ENCODE results near the gene EML6. TPM values are rescaled to one million over a fixed set of nuclear protein-coding genes. Genes with fewer than 3 reads are reported as not detected.
"Not testable (repeated sequence)": the region's sequence is repeated elsewhere in the genome, so short reads cannot be mapped to it uniquely, and the experiment has no call there.

Gene EML6
- total RNA-seq, 1 experiment from 2014 or later, result 1.5 TPM

GRCh38 chr2:54697934-54698333, 25.5 kb upstream of the EML6 start:
- Histone ChIP-seq H3K23ac (ENCODE audit: insufficient read length, low read depth, low read length) (no peak overlapping the region), H3K4me2 (ENCODE audit: insufficient read depth, insufficient read length, low read length) (no peak overlapping the region), H3K79me1 (ENCODE audit: insufficient read depth, low read depth, low read length, poor library complexity, severe bottlenecking) (no peaks in the 10 kb centered on the region), H3K4me1 (ENCODE audit: insufficient read depth, low read length) (no peaks in the 10 kb centered on the region), H4K91ac (ENCODE audit: insufficient read length, low read depth, low read length) (no peak overlapping the region), H4K5ac (ENCODE audit: insufficient read length, low read depth, low read length) (no peak overlapping the region), H3K9me3 (ENCODE audit: control insufficient read depth, low read depth, low read length) (no peaks in the 10 kb centered on the region), H4K20me1 (ENCODE audit: control insufficient read depth, insufficient read depth, insufficient read length) (no peaks in the 10 kb centered on the region), H2BK20ac (ENCODE audit: low read depth, low read length, poor library complexity, severe bottlenecking) (no peak overlapping the region), H2BK15ac (ENCODE audit: low read depth, low read length) (no peak overlapping the region), H2BK5ac (ENCODE audit: insufficient read length, low read length) (no peak overlapping the region), H3K27ac (ENCODE audit: insufficient read length, low read depth, low read length) (no peak overlapping the region), H4K8ac (replicated peaks; ENCODE audit: insufficient read length, low read depth, low read length) (no peak overlapping the region), H2BK120ac (ENCODE audit: low read depth, low read length, poor library complexity, severe bottlenecking) (no peak overlapping the region), H3K79me2 (ENCODE audit: insufficient read depth, low read length) (no peaks in the 10 kb centered on the region), H3K56ac (ENCODE audit: insufficient read length, low read depth, low read length) (no peak overlapping the region), H3T11ph (ENCODE audit: low read length) (no peak overlapping the region), H3K23me2 (ENCODE audit: insufficient read length, low read depth, low read length, poor library complexity, severe bottlenecking) (no peaks in the 10 kb centered on the region), H3K9ac (ENCODE audit: extremely low read depth, insufficient read length, low read length) (no peak overlapping the region), H2AFZ (ENCODE audit: low read length) (no peak overlapping the region), H3K14ac (ENCODE audit: insufficient read depth, low read length) (no peak overlapping the region), H2AK5ac (ENCODE audit: insufficient read length, low read length) (no peak overlapping the region), H3K4ac (ENCODE audit: low read depth, low read length) (no peak overlapping the region), H3K27me3 (ENCODE audit: insufficient read depth, low read length) (no peaks in the 10 kb centered on the region), H3K18ac (ENCODE audit: insufficient read length, low read depth, low read length) (no peak overlapping the region), H2BK12ac (ENCODE audit: insufficient read length, low read depth, low read length) (no peak overlapping the region)
- H3K4me1 Mint-ChIP-seq, result no peaks in the 10 kb centered on the region
- H3K4me3 Mint-ChIP-seq, result no peak overlapping the region
- no peak for DNase-seq
- TF ChIP-seq CTCF (conservative IDR thresholded peaks at IDR 0.05), result no peak
- H3K27me3 Mint-ChIP-seq (ENCODE audit: low read depth), result peaks cover 2% of the 10 kb centered on the region; the same call in 1 of the 2 replicates
- peaks cover 13 to 16% of the 10 kb centered on the region in 2 experiments for H3K9me3 Mint-ChIP-seq
- no CpG with 5 or more reads among the region's 1 CpG for WGBS (ENCODE audit: extremely low coverage, insufficient read length, low lambda C conversion rate)
- no peak overlapping the region for H3K27ac Mint-ChIP-seq
- peaks cover 4 to 13% (median 5%) of the 10 kb centered on the region in 3 experiments; a peak in 6 of 7 replicates for H3K36me3 Mint-ChIP-seq (ENCODE audit: insufficient read depth in 1 of 3, low read depth in 3 of 3)

- H3K4me2 ChIP-seq (ENCODE audit: insufficient read depth, insufficient read length, low read length); H2BK120ac ChIP-seq (ENCODE audit: low read depth, low read length, poor library complexity, severe bottlenecking); H2BK12ac ChIP-seq (ENCODE audit: insufficient read length, low read depth, low read length); H4K91ac ChIP-seq (ENCODE audit: insufficient read length, low read depth, low read length); H3K9ac ChIP-seq (ENCODE audit: extremely low read depth, insufficient read length, low read length); H3T11ph ChIP-seq (ENCODE audit: low read length); H4K8ac ChIP-seq (replicated peaks; ENCODE audit: insufficient read length, low read depth, low read length); H2BK5ac ChIP-seq (ENCODE audit: insufficient read length, low read length); H2BK15ac ChIP-seq (ENCODE audit: low read depth, low read length); H3K14ac ChIP-seq (ENCODE audit: insufficient read depth, low read length); H3K23ac ChIP-seq (ENCODE audit: insufficient read length, low read depth, low read length); H2AFZ ChIP-seq (ENCODE audit: low read length); H3K27ac ChIP-seq (ENCODE audit: insufficient read length, low read depth, low read length); H3K4me3 Mint-ChIP-seq; H3K4ac ChIP-seq (ENCODE audit: low read depth, low read length); H3K4me1 Mint-ChIP-seq; H3K27me3 ChIP-seq (ENCODE audit: insufficient read depth, low read length); H2AK5ac ChIP-seq (ENCODE audit: insufficient read length, low read length); H4K5ac ChIP-seq (ENCODE audit: insufficient read length, low read depth, low read length); H4K20me1 ChIP-seq (ENCODE audit: control insufficient read depth, insufficient read depth, insufficient read length); H3K27me3 Mint-ChIP-seq (ENCODE audit: low read depth); H3K56ac ChIP-seq (ENCODE audit: insufficient read length, low read depth, low read length); DNase-seq; H3K18ac ChIP-seq (ENCODE audit: insufficient read length, low read depth, low read length); H3K79me2 ChIP-seq (ENCODE audit: insufficient read depth, low read length); H3K4me1 ChIP-seq (ENCODE audit: insufficient read depth, low read length); H3K23me2 ChIP-seq (ENCODE audit: insufficient read length, low read depth, low read length, poor library complexity, severe bottlenecking); H3K27ac Mint-ChIP-seq; H3K79me1 ChIP-seq (ENCODE audit: insufficient read depth, low read depth, low read length, poor library complexity, severe bottlenecking); H3K9me3 ChIP-seq (ENCODE audit: control insufficient read depth, low read depth, low read length); H2BK20ac ChIP-seq (ENCODE audit: low read depth, low read length, poor library complexity, severe bottlenecking): not testable (repeated sequence)
- WGBS (ENCODE audit: extremely low coverage, insufficient read length, low lambda C conversion rate), result no CpG with 5 or more reads among the region's 37 CpGs
- peaks cover 4 to 13% (median 5%) of the 10 kb centered on the region in 3 experiments; a peak in 6 of 7 replicates for H3K36me3 Mint-ChIP-seq (ENCODE audit: insufficient read depth in 1 of 3, low read depth in 3 of 3)
- H3K9me3 Mint-ChIP-seq, result peaks cover 13 to 16% of the 10 kb centered on the region in 2 experiments
Measured at GRCh38 chr2:54698926-54699325, 24.5 kb upstream of the EML6 start.
